GM21447 (cell line): ENCODE data around the gene TPSG1.
"Not testable (repeated sequence)": the region's sequence is repeated elsewhere in the genome, so short reads cannot be mapped to it uniquely, and the experiment has no call there.

Experiments
- ATAC-seq: cut with Tn5 transposase; IDR thresholded peaks from one replicate; pipeline ENCODE4 v1.9.1; 2021; ENCODE audit not compliant: unreplicated experiment

Gene TPSG1

GRCh38 chr16:1198671-1199346 is 26.3 kb downstream of the TPSG1 start:
- ATAC-seq, result not testable (repeated sequence)

GRCh38 chr16:1198194-1198593 is 26.9 kb downstream of the TPSG1 start:
- no peak for ATAC-seq

GRCh38 chr16:1197237-1197866 is 27.7 kb downstream of the TPSG1 start:
- no peak for ATAC-seq

GRCh38 chr16:1196494-1196893 is 28.6 kb downstream of the TPSG1 start:
- no peak for ATAC-seq

GRCh38 chr16:1195393-1195666 is 29.7 kb downstream of the TPSG1 start:
- ATAC-seq, result no peak

GRCh38 chr16:1194665-1195392 is 30.2 kb downstream of the TPSG1 start:
- ATAC-seq, result no peak

- no peak for ATAC-seq
Measured at GRCh38 chr16:1193825-1194581, 31.1 kb downstream of the TPSG1 start.

GRCh38 chr16:1193143-1193824 is 31.8 kb downstream of the TPSG1 start:
- ATAC-seq, result no peak

- no peak for ATAC-seq
Measured at GRCh38 chr16:1192384-1193073, 32.5 kb downstream of the TPSG1 start.

GRCh38 chr16:1190789-1191188 is 34.3 kb downstream of the TPSG1 start:
- ATAC-seq, result not testable (repeated sequence)

- no peak for ATAC-seq
Measured at GRCh38 chr16:1189455-1189854, 35.6 kb downstream of the TPSG1 start.

GRCh38 chr16:1188432-1189189 is 36.5 kb downstream of the TPSG1 start:
- ATAC-seq, result no peak

GRCh38 chr16:1185460-1186207 is 39.4 kb downstream of the TPSG1 start:
- not testable (repeated sequence) for ATAC-seq

- no peak for ATAC-seq
Measured at GRCh38 chr16:1184980-1185379, 40.1 kb downstream of the TPSG1 start.

GRCh38 chr16:1184156-1184868 is 40.8 kb downstream of the TPSG1 start:
- no peak for ATAC-seq

- no peak for ATAC-seq
Measured at GRCh38 chr16:1182950-1183907, 41.8 kb downstream of the TPSG1 start.

GRCh38 chr16:1182316-1182671 is 42.8 kb downstream of the TPSG1 start:
- ATAC-seq, result no peak
